ENCODE data around the gene NOS1AP.

NOS1AP gene

DNA sequence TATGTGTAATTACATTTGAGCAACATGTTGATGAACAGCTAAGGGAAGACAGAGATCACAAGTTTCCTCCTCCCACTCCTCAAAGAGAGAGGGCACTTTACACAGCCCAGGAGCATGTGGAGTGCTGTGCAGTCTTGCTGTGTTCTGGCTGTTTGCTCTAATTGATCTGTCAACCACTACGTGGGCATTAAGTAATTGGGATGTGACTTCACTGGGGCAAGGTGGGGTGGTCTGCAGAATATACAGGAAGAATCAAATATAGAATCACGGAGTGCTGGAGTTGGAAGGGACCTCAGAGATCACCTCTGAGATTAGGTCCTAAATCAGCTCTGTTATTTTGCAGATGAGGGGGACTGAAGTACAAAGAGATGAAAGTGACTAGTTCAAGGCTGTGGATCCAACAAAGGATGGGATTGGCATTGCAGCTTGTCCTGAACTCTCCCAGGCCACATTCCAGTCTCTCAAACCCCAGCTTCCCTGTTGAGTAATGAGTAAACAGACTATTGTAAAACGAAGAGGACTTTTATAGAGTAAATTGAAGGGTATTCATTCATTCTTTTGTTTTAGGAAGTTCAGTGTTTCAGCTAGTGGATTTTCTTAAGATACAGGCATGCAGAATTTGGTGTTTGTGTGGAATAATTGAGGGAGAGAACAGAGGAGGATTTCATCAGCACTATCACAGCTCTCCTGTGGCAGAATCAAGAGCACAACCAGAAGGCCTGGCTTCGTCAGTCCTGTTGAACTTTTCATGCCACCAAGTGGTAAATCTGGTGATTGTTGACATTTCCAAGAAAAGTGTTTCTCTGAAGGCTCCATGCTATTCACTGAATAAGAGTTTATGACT, 22.4 kb downstream of the NOS1AP start:
- DNase-seq: no peak

DNA sequence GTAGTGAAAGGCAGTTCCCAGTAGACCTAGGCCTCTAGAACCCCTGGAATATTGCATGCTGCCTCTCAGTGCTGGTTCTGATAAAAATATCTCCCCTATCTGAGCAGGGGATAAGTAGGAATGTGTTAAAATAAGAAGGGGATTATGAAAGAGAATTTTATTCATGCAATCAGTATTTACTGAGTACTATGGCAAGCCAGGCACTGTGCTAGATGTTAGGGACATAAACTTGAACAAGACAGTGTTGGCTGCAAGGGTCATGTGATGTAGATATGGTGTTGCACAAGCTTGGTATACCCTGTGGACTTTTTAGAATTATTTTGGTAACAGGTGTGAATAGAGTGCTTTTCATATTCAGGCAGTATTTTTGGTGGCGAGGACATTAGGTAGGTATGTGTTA, 23.6 kb downstream of the NOS1AP start:
- no peak for DNase-seq

DNA sequence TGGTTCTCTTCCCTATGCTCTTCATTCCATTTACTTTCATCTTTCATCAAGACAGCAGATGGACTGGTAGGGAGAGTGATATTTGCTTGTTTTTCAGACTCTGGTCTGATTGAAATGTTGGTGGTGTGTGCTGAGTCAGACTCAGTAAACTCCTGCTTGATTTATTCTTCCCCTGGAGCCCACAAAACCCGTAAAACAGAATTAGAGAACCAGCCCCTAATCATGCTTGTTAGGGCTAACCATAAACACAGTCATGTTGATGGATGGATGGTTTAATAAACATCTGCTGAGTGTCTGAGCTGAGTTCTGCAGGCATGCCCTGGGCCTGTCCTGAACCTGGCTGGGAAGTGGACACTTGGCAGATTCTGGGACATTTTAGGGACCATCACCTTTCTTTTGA, 24.8 kb downstream of the NOS1AP start:
- no peak for DNase-seq

DNA sequence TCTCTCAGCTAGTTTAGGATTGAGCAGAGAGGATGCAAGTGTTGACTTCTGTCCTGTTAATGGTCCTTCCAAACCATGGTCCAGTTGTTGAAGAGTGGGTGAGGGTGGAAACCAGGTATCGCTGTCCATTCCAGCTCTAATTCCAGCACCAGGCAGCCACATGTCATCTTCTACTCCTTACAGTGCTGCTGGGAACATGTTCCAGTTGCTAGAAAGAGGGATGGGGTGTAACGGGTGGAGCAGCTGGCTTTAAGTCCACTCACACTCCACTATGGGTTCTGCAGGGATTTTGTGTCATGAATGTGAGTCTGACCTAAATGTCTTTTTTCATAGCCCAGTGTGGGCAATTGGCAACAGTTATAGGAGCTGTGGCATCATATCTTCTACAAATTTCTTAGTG, 25.2 kb downstream of the NOS1AP start:
- DNase-seq: no peak

DNA sequence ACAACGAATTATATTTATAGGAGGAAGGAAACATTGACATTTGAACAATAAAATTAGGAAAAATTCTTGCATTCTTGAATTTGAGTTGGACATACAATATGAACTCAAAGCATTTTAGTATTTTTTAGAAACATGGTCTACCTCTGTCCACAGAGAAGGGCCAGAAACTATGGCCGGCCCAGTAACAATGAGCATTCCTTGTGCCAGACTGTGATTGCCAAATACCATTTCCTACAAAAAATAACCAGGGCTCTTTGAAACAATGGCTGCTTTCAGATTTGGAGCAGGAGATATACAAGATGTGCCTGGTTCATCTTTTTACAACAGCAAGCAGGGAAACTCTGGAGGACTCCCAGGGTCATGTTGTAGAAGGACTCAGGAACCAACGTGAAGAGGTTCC, 38.4 kb downstream of the NOS1AP start:
- DNase-seq: no peak

DNA sequence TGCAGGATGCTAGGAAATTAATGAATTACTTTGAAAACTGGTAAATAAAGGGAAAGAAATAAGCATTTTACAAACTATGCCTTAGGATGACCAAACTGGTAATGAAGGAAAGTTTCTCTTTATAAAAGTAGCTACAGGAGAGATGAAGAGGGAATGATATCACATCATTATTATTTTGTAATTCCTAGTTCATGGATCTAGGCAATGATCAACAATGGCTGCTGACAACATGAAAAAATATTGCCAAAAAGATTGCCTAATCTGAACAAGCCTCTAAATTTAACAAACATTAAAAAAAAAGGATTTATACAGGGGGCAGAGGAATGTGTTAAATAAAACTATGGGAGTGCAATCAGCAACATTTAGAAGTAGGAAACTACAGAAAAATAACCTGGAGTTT, 38.9 kb downstream of the NOS1AP start:
- DNase-seq: no peak

DNA sequence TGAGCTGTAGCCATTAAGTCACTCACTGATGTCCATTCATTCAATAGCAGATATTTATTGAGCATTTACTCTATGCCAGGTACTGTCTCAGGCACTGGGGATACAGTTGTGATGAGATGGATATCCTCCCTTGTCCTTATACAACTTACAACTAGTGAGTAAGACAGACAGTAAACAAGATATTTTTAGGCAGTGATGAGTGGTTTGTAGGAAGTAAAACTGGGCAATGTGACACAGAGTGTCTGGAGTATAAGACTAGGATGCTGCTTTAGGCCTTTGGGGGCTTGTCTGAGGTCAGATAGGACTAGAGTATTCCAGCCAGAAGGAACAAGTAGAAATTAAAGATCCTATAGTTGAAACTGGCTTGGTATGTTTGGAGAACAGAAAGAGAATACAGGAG, 41.4 kb downstream of the NOS1AP start:
- DNase-seq: no peak

DNA sequence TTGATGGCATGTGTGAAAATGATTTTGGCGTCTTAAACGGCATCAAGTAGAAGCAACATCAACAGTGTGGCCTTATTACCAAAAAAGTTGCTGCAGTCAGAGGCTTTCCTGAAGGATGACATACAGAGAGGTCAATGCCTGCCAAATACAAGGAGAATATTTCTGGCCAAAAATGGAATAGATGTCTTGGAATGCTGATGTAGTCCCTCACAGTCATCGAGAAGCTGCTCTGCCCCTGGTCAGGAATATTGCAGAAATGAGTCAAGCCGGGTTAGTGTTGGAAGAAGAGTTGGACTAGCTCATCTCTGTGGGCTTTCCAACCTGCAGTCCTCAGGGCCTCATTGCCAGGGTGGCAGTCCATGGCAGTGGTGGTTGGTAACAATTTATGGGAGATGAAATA, 42.1 kb downstream of the NOS1AP start:
- DNase-seq: no peak

DNA sequence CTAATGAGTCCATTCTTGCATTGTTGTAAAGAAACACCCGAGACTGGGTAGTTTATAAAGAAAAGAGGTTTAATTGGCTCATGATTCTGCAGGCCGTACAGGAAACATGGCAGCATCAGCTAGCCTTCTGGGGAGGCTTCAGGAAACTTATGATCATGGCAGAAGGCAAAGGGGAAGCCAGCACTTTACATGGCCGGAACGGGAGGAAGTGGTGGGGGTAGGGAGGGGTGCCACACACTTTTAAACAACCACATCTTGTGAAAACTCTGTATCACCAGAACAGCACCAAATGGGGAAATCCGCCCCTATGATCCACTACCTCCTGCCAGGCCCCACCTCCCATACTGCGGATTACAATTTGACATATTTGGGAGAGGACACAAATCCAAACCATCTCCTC, 43.9 kb downstream of the NOS1AP start:
- no peak for DNase-seq

DNA sequence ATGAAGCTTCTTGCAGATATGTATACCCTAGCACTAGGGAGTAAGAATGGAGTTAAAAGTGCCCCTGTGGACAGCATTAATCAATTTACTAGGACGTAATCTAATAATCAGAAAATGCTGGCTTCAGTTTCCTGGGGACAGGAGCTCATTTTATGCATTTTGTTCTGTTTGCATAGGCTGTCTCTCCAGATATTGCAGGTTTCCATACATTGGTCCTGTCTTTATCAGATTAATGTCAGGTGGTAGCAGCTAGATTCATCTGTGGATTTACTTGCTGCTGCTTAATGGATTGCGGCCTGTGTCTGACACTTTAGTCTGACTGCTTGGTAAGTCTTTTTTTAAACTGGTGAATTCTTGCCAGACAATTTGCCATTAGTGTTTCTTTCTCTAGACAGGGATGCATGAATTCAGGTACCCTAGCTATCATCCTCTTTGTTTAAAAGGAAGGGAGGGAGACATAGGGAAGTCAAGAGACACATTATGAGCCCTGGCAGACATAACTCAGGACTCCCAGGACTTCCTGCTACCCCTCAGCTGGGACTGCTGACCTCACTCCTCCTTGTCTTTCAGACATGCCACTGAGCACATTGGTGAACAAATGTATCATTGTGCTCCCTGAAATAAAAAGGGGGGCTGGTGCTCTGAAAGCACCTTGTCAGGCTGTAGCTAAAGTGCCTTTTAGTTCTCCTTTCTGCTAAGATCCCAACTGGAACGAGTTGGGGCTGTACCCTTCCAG, 47.7 kb downstream of the NOS1AP start:
- DNase-seq: no peak

DNA sequence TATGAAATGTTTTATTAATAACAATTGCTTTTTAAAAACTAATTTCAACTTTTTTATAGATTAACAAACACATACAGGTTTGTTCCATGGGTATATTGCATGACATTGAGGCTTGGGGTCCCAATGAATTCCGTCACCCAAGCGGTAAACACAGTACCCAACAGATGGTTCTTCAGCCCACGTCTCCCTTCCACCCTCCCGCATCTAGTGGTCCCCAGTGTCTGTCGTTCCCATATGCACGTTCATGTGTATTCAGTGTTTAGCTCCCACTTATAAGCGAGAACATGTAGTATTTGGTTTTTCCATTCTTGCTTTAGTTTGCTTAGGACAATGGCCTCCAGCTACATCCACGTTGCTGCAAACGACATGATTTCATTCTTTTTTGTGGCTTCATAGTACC, 48.6 kb downstream of the NOS1AP start:
- DNase-seq: no peak

DNA sequence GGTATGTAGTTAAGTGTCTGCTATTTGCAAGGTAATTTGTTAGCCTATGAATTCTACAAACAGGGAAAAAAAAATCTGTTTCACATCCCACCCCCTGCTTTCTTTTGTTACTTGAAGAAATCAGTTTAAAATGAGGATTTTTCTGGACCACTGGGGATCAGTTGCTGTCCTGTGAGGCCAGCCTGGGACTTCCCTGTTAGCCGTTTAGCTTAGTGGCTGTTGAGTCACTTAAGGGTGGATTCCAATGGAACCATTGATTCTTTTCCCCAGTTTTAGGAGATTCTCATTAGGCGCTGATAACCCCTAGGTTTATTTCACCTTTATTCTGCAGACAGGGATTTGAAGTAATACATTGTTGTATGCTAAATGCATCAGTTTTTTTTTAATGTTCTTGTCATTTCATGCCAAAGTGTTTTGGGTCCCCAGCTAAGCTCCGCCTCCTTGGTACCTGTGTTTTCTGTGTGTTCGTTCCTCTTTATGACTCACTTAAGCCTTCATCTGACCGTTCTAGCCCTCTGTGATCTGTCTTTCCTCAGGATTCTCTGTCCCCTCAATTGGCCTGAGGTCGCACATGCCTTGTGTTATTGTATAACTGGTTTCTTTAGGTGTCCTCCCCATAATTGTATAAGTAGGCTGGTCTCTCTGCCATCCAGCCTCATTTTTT, 59.3 kb downstream of the NOS1AP start:
- DNase-seq: no peak

DNA sequence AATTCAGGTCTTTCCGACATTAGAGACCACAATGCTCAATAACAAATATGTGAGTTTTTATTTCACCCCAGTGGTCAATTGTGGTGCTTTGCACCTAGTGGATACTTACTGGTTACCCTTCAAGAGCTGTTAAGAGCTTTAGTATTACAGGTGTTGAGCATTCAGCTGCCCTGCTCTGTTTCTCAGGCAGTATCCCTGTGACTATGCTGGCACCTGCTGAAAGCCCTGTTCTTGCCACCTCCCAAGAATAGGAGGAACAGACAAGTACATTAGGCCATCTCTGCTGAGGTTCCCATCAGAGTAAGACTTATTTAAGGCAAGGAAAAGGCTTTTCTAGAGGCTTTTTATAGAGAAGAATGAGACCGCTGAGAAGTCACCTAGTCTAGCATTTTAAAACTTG, 60.8 kb downstream of the NOS1AP start:
- DNase-seq: no peak

DNA sequence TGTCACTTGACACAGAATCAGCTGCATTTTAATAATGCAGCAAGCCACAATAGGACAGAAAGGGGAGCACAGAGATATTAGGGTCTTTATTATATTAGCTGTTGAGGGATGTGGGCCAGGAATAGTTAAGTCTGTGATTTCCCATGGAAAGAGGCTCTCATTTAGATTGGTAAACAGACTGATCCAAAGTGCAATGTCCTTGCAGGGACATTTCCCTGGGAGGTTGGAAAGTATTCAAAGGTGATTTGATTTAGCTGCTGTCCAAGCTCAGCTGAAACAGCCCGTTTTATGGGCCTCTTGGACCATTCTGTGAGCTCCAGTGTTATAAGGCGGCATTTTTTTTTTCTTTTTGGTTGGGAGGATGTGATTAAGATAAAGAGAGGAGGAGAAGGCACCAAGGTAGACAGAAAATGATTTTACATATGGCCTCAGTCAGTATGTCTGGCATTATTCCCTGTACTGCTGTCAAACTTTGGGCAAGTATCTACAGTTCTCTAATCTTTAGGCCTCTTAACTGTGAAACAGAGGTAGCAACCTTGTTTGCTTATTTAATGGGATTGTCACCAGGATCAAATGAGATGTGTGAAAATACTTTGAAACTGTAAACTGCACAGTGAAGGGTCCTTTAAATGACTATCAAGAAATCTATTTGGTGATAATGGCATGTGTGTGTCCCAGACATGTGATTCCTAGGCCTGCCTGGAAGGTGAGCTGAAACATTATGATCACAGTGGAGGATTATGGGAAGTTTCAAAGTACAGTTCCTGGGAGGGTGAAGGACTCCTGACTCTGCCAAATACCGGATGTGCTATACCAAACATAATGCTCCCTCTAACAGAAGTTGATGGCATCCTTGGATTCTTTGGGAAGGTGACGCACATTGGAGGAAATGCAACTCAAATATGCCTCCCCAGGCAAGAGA, 62.2 kb downstream of the NOS1AP start:
- no peak for DNase-seq

DNA sequence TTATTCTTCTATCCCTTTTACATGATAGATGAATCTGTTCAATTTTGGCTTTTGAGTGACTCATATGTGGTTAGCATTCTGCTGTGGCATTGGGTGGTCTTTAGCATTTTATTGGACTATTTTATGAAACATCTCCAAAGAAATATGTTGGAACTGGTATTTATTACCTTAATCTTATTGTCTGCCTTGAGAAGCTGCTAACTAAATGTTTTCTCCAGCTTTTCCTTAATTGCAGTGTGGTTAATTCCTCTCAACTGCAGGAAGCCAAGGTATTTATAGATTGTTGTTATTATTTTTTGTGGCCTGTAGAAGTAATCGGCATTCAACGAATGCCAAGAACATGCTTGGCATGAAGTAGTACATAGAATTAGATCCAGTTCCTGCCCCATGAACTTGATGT, 64.1 kb downstream of the NOS1AP start:
- no peak for DNase-seq

DNA sequence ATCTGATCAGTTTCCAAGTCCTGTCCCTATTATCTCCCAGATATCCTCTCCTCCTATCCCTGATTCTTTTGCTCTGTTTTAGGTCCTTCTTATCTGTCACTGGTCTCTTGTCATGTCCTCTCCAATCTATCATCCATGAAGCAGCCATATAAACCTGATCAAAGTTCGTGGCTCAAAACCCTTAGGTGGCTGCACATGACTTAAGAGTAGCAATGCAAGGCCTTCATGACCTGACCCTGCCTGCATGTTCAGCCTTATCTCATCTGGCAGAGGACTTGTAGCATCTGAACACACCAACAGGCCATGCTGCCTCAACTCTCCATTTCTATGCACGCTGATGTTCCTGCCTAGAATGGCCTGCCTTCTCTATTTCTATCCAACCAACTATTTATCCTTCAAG, 65.2 kb downstream of the NOS1AP start:
- no peak for DNase-seq

DNA sequence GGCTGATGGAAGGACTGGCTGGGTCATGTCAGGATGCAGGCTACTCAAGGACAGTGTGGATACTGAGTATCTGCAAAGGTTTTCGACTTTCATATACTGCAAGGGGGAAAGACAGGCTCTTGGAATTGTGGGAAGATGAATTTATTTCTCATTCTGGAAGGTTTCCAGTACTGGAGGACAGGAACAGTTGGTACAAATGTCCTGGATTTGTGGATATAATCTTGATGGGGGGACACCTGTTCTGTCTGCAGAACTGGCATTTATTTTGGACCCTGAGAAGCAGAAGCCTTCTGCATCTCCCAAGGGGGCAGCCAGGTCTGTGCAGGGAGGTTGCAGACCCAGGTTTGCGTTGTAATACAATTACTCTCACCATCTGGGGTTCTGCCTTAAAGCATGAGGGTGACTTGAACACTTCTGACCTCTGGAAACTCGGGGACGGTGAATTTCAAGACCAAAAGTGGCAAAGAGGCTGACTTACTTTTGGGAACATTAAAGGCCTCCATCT, 65.8 kb downstream of the NOS1AP start:
- DNase-seq: no peak

DNA sequence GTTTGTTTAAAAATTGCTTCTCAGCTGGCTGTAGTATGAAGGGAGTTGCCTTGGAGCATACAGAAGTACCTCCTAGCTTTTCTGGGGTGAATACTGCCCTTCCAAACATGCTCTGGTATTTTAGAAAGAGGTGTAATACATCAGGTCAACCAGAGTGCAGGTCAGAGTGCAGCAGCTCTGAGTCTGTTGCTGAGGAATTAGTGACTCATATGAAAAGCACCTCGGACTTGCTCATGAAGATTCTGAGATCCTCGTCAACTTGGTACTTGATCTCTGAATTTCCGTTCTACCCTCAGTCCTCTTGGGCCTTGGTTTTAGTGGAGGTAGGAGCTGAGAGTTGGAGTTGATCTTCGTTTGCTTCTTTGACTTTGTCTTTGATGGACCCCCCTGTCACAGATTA, 67.3 kb downstream of the NOS1AP start:
- DNase-seq: no peak

DNA sequence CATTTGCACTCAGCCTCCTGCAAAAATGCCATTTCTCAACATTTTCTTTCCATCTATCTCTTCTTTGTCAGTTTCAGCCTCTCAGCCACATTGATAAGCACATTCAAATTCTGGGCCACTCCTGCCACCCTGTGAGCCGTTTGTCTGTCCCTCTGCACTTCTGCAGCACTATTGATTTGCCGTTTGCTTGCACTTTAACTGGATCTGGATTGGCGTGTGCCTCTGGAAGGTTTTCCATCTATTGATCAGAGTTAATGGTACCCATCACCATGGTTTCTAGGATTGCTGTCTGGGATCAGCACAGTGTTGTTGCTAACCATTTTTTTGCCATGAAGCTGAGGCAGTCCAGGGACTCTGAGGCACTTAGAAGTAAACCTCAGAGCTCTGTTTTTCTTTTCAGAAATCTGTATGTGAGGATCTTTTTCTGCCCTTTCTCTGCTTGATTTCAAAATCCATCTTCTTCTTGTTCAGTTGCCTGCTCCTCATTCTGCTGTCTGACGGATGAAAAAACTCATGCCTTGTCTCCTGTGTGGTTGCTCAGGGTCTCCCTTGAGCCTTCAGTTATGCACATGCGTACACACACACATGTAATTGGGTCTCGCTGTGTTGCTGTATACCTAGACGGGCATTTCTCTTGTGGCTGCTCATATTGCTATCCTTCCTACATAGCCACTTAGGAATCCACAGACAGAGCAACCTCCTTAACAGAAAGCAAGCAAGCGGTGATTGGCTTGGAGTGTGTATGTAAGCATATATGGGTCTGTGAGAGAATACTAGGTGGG, 67.9 kb downstream of the NOS1AP start:
- DNase-seq: no peak

DNA sequence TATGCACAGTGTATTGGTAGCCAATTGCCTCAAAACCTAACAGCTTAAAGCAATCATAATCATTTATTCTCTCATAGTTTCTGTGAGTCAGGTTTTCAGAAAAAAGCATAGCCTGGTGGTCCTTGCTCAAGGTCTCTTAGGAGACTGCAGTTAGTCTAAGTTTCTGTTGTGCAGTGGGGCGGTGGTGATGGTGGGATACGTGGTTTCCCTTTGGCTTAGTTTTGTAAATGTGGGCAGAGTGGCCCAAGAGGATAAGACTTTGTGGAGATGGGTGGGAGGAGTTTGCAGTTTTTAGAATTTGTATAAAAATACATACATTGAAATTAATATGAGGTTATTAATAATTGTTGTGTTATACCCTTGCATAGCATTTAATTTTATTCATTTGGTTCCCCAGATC, 68.6 kb downstream of the NOS1AP start:
- DNase-seq: no peak

DNA sequence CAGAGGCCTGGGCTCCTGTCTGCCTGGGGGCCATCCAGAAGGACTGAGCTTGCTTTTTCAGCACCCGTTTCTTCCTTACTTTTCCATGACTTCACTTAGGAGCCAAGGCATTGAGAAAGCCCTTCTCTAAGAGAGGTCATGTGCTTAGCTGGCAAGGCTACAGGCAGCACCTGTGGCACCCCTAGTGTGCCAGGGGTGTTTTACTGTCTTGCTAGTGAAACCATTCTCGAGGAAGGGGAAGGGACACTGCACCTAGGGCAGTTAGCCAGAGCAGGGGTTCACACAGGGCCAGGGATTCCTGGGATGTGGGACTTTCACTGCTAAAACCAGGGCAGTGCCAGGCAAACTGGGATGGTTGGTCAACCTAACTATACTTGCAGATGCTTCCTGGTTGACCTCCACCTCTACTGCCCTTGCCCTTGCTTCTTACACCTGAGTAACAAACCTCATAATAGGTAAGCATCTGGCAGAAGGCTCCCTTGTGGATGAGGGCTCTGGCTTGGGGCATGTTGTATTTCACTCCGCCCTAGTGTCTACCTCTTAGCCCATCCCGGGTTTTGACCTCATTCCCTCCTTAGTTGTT, 69.2 kb downstream of the NOS1AP start:
- DNase-seq: no peak

DNA sequence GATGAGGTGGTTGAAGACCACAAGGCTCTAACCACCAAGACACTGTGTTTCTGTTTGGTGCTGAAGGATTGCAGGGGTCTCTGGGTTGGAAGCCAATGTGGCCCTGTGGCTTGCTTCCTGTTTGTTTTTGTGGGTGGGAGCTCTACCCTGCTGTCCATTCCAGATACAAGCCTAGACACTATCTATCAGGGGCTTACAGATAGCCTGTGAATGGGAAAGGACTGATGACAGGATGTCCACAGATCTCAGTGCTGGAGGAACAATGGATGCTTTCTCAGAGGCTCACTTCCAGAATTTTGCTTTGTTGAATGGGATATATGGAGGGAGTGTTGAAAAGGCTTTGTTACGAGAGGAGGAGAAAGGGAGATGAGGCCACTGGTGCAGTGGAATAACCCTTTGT, 69.7 kb downstream of the NOS1AP start:
- no peak for DNase-seq

All from activated CD8-positive, alpha-beta memory T cell treated with anti-CD3 and anti-CD28 coated beads for 24 hours (primary cell).